ENCODE results near the gene PPFIA1.

DNA sequence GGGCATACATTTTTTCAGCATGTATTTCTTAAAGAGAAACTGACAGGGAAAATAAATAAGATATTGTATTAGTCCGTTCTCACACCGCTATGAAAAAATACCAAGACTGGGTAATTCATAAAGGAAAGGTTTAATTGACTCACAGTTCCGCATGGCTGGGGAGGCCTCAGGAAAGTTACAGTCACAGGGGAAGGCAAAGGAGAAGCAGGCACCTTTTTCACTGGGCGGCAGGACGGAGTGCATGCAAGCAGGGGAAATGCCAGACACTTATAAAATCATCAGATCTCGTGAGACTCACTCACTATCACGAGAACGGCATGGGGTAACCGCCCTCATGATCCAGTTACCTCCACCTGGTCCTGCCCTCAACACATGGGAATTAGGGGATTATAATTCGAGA is 44.2 kb downstream of the PPFIA1 start:
- TF ChIP-seq, protein P1, sequence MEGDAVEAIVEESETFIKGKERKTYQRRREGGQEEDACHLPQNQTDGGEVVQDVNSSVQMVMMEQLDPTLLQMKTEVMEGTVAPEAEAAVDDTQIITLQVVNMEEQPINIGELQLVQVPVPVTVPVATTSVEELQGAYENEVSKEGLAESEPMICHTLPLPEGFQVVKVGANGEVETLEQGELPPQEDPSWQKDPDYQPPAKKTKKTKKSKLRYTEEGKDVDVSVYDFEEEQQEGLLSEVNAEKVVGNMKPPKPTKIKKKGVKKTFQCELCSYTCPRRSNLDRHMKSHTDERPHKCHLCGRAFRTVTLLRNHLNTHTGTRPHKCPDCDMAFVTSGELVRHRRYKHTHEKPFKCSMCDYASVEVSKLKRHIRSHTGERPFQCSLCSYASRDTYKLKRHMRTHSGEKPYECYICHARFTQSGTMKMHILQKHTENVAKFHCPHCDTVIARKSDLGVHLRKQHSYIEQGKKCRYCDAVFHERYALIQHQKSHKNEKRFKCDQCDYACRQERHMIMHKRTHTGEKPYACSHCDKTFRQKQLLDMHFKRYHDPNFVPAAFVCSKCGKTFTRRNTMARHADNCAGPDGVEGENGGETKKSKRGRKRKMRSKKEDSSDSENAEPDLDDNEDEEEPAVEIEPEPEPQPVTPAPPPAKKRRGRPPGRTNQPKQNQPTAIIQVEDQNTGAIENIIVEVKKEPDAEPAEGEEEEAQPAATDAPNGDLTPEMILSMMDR (IDR thresholded peaks at IDR 0.05; ENCODE audit: insufficient read depth, low read length, poor library complexity, severe bottlenecking) = no peak
- TF ChIP-seq EZH2phosphoT487 (conservative IDR thresholded peaks at IDR 0.05; ENCODE audit: low read length) = no peak
